Coronary artery (tissue), 2 donors: ENCODE data around the gene LRRC1.

Experiments
- DNase-seq: peaks from one replicate; pipeline ENCODE4 v3.0.0-alpha.2; 2017; ENCODE audit warnings: low spot score
- H3K27ac ChIP-seq, 2 donors: fragments of 200-600 bp; sonication (generic); one replicate each; pipeline ENCODE4 v1.5.1; 2016 to 2019
- H3K4me3 ChIP-seq: fragments of 200-600 bp; sonication (generic); 2 replicates; pipeline ENCODE4 v1.5.1; 2016; ENCODE audit warnings: mild to moderate bottlenecking, moderate library complexity
- CTCF ChIP-seq: fragments of 200-600 bp; sonication (generic); IDR thresholded peaks from one replicate; pipeline ENCODE4 v1.5.1; 2019; ENCODE audit warnings: antibody characterized with exemption

The LRRC1 gene

GRCh38 chr6:53845280-53846195 is 50.7 kb downstream of the LRRC1 start:
- no peak for TF ChIP-seq CTCF
- no peak overlapping the region for H3K4me3 ChIP-seq
- no peak for DNase-seq
- no peak overlapping the region for H3K27ac ChIP-seq

- DNase-seq, result no peak
- Histone ChIP-seq H3K4me3 (no peak overlapping the region), H3K27ac (no peak overlapping the region)
- no peak for TF ChIP-seq CTCF
Measured at GRCh38 chr6:53846250-53846649, 51.4 kb downstream of the LRRC1 start.

GRCh38 chr6:53847796-53848314 is 53.0 kb downstream of the LRRC1 start:
- no peak for DNase-seq
- Histone ChIP-seq H3K27ac (no peak overlapping the region), H3K4me3 (no peak overlapping the region)
- no peak for TF ChIP-seq CTCF

GRCh38 chr6:53850527-53850926 is 55.7 kb downstream of the LRRC1 start:
- H3K27ac ChIP-seq, result no peak overlapping the region
- no peak for TF ChIP-seq CTCF
- DNase-seq, result no peak
- no peak overlapping the region for H3K4me3 ChIP-seq

- no peak for DNase-seq
- no peak for TF ChIP-seq CTCF
- Histone ChIP-seq H3K27ac (no peak overlapping the region), H3K4me3 (no peak overlapping the region)
Measured at GRCh38 chr6:53851561-53851960, 56.8 kb downstream of the LRRC1 start.

- no peak overlapping the region for H3K27ac ChIP-seq
- no peak overlapping the region for H3K4me3 ChIP-seq
- TF ChIP-seq CTCF, result no peak
- DNase-seq, result no peak
Measured at GRCh38 chr6:53852805-53853204, 58.0 kb downstream of the LRRC1 start.
